ENCODE data around the gene OR2T34.

DNA sequence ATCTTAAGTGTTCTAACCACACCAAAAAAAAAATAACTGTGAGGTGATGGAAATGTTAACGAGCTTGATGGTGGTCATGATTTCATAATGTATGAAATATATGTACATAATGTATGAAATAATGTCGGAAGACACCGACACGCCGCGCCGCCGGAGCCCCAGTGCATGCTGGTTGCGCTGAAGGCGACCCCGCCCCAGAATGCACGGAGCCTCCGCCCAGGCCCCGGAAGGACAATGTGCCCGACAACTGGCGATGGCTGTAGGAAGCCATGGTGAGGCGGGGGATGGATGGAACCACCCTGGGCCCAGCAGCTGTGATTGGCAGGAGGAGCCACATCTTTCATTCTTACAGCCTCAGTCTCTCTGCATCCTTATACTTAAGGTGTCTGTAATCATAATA lies 15.5 kb upstream of the OR2T34 start:
- TF ChIP-seq POU6F1 (CRISPR knock-in tag; IDR thresholded peaks at IDR 0.05; ENCODE audit: borderline replicate concordance, low read depth) = no peak
- TF ChIP-seq ZFP3 (CRISPR knock-in tag; IDR thresholded peaks at IDR 0.05) = no peak
- no peak for TF ChIP-seq ARNTL (CRISPR knock-in tag; IDR thresholded peaks at IDR 0.05; ENCODE audit: borderline replicate concordance, low read depth)
- no peak for TF ChIP-seq CSDC2 (CRISPR knock-in tag; IDR thresholded peaks at IDR 0.05)
- TF ChIP-seq, protein P1, sequence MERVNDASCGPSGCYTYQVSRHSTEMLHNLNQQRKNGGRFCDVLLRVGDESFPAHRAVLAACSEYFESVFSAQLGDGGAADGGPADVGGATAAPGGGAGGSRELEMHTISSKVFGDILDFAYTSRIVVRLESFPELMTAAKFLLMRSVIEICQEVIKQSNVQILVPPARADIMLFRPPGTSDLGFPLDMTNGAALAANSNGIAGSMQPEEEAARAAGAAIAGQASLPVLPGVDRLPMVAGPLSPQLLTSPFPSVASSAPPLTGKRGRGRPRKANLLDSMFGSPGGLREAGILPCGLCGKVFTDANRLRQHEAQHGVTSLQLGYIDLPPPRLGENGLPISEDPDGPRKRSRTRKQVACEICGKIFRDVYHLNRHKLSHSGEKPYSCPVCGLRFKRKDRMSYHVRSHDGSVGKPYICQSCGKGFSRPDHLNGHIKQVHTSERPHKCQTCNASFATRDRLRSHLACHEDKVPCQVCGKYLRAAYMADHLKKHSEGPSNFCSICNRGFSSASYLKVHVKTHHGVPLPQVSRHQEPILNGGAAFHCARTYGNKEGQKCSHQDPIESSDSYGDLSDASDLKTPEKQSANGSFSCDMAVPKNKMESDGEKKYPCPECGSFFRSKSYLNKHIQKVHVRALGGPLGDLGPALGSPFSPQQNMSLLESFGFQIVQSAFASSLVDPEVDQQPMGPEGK (CRISPR knock-in tag; IDR thresholded peaks at IDR 0.05; ENCODE audit: borderline replicate concordance) = no peak
- TF ChIP-seq TCF4 (CRISPR knock-in tag; IDR thresholded peaks at IDR 0.05; ENCODE audit: borderline replicate concordance) = no peak
- TF ChIP-seq, protein P2, sequence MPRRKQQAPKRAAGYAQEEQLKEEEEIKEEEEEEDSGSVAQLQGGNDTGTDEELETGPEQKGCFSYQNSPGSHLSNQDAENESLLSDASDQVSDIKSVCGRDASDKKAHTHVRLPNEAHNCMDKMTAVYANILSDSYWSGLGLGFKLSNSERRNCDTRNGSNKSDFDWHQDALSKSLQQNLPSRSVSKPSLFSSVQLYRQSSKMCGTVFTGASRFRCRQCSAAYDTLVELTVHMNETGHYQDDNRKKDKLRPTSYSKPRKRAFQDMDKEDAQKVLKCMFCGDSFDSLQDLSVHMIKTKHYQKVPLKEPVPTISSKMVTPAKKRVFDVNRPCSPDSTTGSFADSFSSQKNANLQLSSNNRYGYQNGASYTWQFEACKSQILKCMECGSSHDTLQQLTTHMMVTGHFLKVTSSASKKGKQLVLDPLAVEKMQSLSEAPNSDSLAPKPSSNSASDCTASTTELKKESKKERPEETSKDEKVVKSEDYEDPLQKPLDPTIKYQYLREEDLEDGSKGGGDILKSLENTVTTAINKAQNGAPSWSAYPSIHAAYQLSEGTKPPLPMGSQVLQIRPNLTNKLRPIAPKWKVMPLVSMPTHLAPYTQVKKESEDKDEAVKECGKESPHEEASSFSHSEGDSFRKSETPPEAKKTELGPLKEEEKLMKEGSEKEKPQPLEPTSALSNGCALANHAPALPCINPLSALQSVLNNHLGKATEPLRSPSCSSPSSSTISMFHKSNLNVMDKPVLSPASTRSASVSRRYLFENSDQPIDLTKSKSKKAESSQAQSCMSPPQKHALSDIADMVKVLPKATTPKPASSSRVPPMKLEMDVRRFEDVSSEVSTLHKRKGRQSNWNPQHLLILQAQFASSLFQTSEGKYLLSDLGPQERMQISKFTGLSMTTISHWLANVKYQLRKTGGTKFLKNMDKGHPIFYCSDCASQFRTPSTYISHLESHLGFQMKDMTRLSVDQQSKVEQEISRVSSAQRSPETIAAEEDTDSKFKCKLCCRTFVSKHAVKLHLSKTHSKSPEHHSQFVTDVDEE (CRISPR knock-in tag; IDR thresholded peaks at IDR 0.05) = no peak
- no peak for TF ChIP-seq ZFP30 (CRISPR knock-in tag; IDR thresholded peaks at IDR 0.05)
- TF ChIP-seq TOX (CRISPR knock-in tag; IDR thresholded peaks at IDR 0.05; ENCODE audit: borderline replicate concordance) = no peak
- no peak for TF ChIP-seq ZC3H10 (CRISPR knock-in tag; IDR thresholded peaks at IDR 0.05)
- no peak for TF ChIP-seq SNAI2 (CRISPR knock-in tag; IDR thresholded peaks at IDR 0.05)
- no peak for TF ChIP-seq GLIS3 (CRISPR knock-in tag; IDR thresholded peaks at IDR 0.05)
- no peak for TF ChIP-seq OSR1 (CRISPR knock-in tag; IDR thresholded peaks at IDR 0.05)

Measured in SK-N-SH treated with all-trans-retinoic acid at 6 μM for 48 hours (cell line).